Loucy (cell line): Measurements from ENCODE around the gene TENM3.

Experiments used
- H2AFZ ChIP-seq: fragments of 200-600 bp; sonication (generic); 2 replicates; pipeline ENCODE4 v1.6.0; 2016; ENCODE audit warnings: antibody characterized with exemption, mild to moderate bottlenecking, low read length, moderate library complexity
- H3F3A ChIP-seq: fragments of 200-600 bp; 2 replicates; pipeline ENCODE4 v1.6.0; 2016; ENCODE audit warnings: antibody characterized with exemption, low read depth, mild to moderate bottlenecking
- H3K27me3 ChIP-seq: fragments of 200-600 bp; sonication (generic); 2 replicates; pipeline ENCODE4 v1.6.1; 2014; ENCODE audit warnings: low read length, mild to moderate bottlenecking; ENCODE audit not compliant: insufficient read depth, poor library complexity, severe bottlenecking
- H3K36me3 ChIP-seq: fragments of 200-600 bp; sonication (generic); 2 replicates; pipeline ENCODE4 v1.6.1; 2016; ENCODE audit warnings: low read length; ENCODE audit not compliant: insufficient read depth
- H3K4me1 ChIP-seq: fragments of 200-600 bp; sonication (generic); 2 replicates; pipeline ENCODE4 v1.5.1; 2014; ENCODE audit warnings: low read length, mild to moderate bottlenecking; ENCODE audit not compliant: insufficient read depth, poor library complexity, severe bottlenecking
- H3K4me2 ChIP-seq: fragments of 200-600 bp; sonication (generic); 2 replicates; pipeline ENCODE4 v1.6.0; 2014; ENCODE audit warnings: antibody characterized with exemption, low read length, low read depth, mild to moderate bottlenecking; ENCODE audit not compliant: poor library complexity, severe bottlenecking
- H3K4me3 ChIP-seq: fragments of 200-600 bp; sonication (generic); 2 replicates; pipeline ENCODE4 v1.5.1; 2014; ENCODE audit warnings: low read length, mild to moderate bottlenecking, mixed read lengths; ENCODE audit not compliant: poor library complexity, severe bottlenecking
- H3K79me2 ChIP-seq: fragments of 200-600 bp; sonication (generic); 2 replicates; pipeline ENCODE4 v1.6.1; 2014; ENCODE audit warnings: low read length; ENCODE audit not compliant: insufficient read depth
- H3K9ac ChIP-seq: fragments of 200-600 bp; sonication (generic); 2 replicates; pipeline ENCODE4 v1.6.0; 2014; ENCODE audit warnings: mild to moderate bottlenecking, low read depth, low read length, moderate library complexity; ENCODE audit not compliant: poor library complexity, severe bottlenecking
- H3K9me2 ChIP-seq: fragments of 200-600 bp; sonication (generic); replicated peaks from 2 replicates; pipeline ENCODE4 v1.6.1; 2016; ENCODE audit warnings: low read depth, low read length, mixed read lengths
- H3K9me3 ChIP-seq: fragments of 200-600 bp; sonication (generic); 2 replicates; pipeline ENCODE4 v1.6.1; 2014; ENCODE audit warnings: mild to moderate bottlenecking, antibody characterized with exemption, low read length, low read depth; ENCODE audit not compliant: insufficient read depth
- H4K20me1 ChIP-seq: fragments of 200-600 bp; sonication (generic); 2 replicates; pipeline ENCODE4 v1.6.0; 2014; ENCODE audit warnings: antibody characterized with exemption, low read length, mild to moderate bottlenecking; ENCODE audit not compliant: insufficient read depth, poor library complexity, severe bottlenecking
- CTCF ChIP-seq: fragments of 200-600 bp; sonication (generic); conservative IDR thresholded peaks from 2 replicates; pipeline ENCODE4 v1.5.1; 2014; ENCODE audit warnings: mild to moderate bottlenecking, antibody characterized with exemption, low read length
- EZH2phosphoT487 ChIP-seq: fragments of 200-600 bp; IDR thresholded peaks from 2 replicates; pipeline ENCODE4 v1.6.1; 2018; ENCODE audit warnings: antibody characterized with exemption, mild to moderate bottlenecking, moderate library complexity, borderline replicate concordance

Gene TENM3

DNA sequence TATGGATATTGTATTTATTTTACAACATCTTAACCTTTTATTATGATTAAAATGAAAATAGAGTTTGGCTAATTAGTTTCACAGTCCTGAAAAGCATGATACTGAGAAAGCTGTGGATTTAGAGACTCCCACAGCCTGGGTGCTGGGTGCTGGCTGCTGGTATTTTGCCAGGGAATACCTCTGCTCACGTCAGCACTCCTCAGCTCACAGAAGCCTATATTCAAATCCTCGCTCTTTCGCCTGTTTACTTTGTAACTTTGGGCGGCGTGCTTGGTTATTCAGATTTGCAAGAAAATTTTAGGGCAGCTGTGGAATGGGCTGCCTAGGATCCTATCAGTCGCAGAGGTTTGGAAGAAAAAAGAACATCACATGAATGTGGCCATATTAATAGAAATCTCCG, 412.1 kb downstream of the TENM3 start:
- TF ChIP-seq CTCF (no peak), EZH2phosphoT487 (no peak)
- Histone ChIP-seq H2AFZ (no peak overlapping the region), H3F3A (no peaks in the 10 kb centered on the region), H3K36me3 (no peaks in the 10 kb centered on the region), H3K27me3 (no peaks in the 10 kb centered on the region), H3K79me2 (no peaks in the 10 kb centered on the region), H3K4me1 (no peaks in the 10 kb centered on the region), H3K4me2 (no peak overlapping the region), H3K9me2 (no peaks in the 10 kb centered on the region), H4K20me1 (no peaks in the 10 kb centered on the region), H3K9me3 (no peaks in the 10 kb centered on the region), H3K9ac (no peak overlapping the region), H3K4me3 (no peak overlapping the region)

- Histone ChIP-seq H3K4me2 (no peak overlapping the region), H3K9me3 (no peaks in the 10 kb centered on the region), H3K36me3 (no peaks in the 10 kb centered on the region), H3K27me3 (no peaks in the 10 kb centered on the region), H3F3A (no peaks in the 10 kb centered on the region), H3K4me3 (no peak overlapping the region), H3K79me2 (no peaks in the 10 kb centered on the region), H3K9me2 (no peaks in the 10 kb centered on the region), H3K9ac (no peak overlapping the region), H2AFZ (no peak overlapping the region), H3K4me1 (no peaks in the 10 kb centered on the region), H4K20me1 (no peaks in the 10 kb centered on the region)
- TF ChIP-seq CTCF = no peak
- no peak for TF ChIP-seq EZH2phosphoT487
Measured at GRCh38 chr4:182662551-182662950, 419.3 kb downstream of the TENM3 start.

- Histone ChIP-seq H3K4me2 (no peak overlapping the region), H3K79me2 (no peaks in the 10 kb centered on the region), H3K9me3 (no peaks in the 10 kb centered on the region), H3K9ac (no peak overlapping the region), H3K4me3 (no peak overlapping the region), H3K27me3 (no peaks in the 10 kb centered on the region), H3K9me2 (no peaks in the 10 kb centered on the region), H4K20me1 (no peaks in the 10 kb centered on the region), H3K4me1 (no peaks in the 10 kb centered on the region), H2AFZ (no peak overlapping the region), H3K36me3 (no peaks in the 10 kb centered on the region), H3F3A (no peaks in the 10 kb centered on the region)
- no peak for TF ChIP-seq EZH2phosphoT487
Measured at GRCh38 chr4:182671231-182671630, 428.0 kb downstream of the TENM3 start.

DNA sequence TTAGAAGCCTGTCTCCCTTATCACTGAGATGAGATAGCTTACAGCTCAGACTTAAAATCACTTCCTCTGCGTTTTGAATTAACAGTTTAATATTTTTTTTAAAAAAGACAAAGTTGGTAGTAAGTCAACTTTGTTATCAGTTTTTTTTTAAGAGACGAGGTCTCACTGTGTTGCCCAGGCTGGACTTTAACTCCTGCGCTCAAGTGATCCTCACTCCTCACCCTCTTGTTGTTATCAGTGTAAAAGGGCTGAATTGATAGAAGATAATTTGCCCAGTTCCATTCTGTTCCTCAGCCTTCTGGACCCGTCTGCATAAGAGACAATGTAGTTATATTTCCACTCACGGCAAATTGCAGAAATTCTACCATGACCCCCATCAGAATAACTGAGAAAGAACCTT, 428.5 kb downstream of the TENM3 start:
- Histone ChIP-seq H3K4me2 (no peak overlapping the region), H3K4me3 (no peak overlapping the region), H3K4me1 (no peaks in the 10 kb centered on the region), H3K9ac (no peak overlapping the region), H3K27me3 (no peaks in the 10 kb centered on the region), H3K36me3 (no peaks in the 10 kb centered on the region), H3K9me3 (no peaks in the 10 kb centered on the region), H3K9me2 (no peaks in the 10 kb centered on the region), H3K79me2 (no peaks in the 10 kb centered on the region), H2AFZ (no peak overlapping the region), H3F3A (no peaks in the 10 kb centered on the region), H4K20me1 (no peaks in the 10 kb centered on the region)
- no peak for TF ChIP-seq CTCF
- TF ChIP-seq EZH2phosphoT487 = no peak
